K562 (cell line): Measurements from ENCODE around the gene CHST2. TPM values are rescaled to one million over a fixed set of nuclear protein-coding genes. Genes with fewer than 3 reads are reported as not detected.

Source experiments
- ATAC-seq: fragments of 200-7000 bp; cut with Tn5 transposase; 3 replicates; pipeline ENCODE4 v1.9.1; 2020; ENCODE audit warnings: moderate library complexity
- BruUV-seq: library from RNA; stranded (reverse); fragments of 400-500 nt; replicated peaks from 2 replicates; lab custom pipeline; 2021; lab: Mats Ljungman, UMichigan
- CTCF ChIA-PET: fragments of 300-600 bp; formaldehyde crosslinking; extraction: SDS; loops from one replicate; lab custom pipeline; 2021; ENCODE audit warnings: low intra/inter-chr PET ratio; lab: Yijun Ruan, JAX
- POLR2A ChIA-PET: fragments of 300-600, 350-650 bp; sonication (Branson Sonifier 250); formaldehyde crosslinking; extraction: SDS; loops from one replicate; lab custom pipeline; 2021; ENCODE audit warnings: antibody characterized with exemption, inconsistent platforms; lab: Yijun Ruan, JAX
- DNase-seq, 4 experiments: peaks; one replicate each; pipeline versions ENCODE4 v3.0.0 to v3.0.0-alpha.2; 2011 to 2018; ENCODE audit warnings: low spot score in 3 of 4, mixed read lengths in 3 of 4; ENCODE audit errors: extremely low read depth in 1 of 4
- FAIRE-seq: peaks from 2 replicates; lab custom pipeline; 2011; peaks lifted over from hg19 to GRCh38; lab: Jason Lieb, UNC
- H2AFZ ChIP-seq: 2 replicates; pipeline ENCODE4 v1.6.0; 2011; ENCODE audit warnings: low read depth, low read length, control low read depth, inconsistent platforms
- H3K27ac ChIP-seq: fragments of 200-600 bp; 3 replicates; pipeline ENCODE4 v1.8.0; 2011; ENCODE audit warnings: low read depth, mild to moderate bottlenecking, control low read depth, inconsistent platforms, low read length, moderate library complexity, mixed read lengths; ENCODE audit errors: extremely low read depth
- H3K27me3 ChIP-seq, 2 experiments: fragments of 300-600 bp in 1 of 2; 2 replicates in 1 of 2; 3 replicates in 1 of 2; pipeline versions ENCODE4 v1.6.0 to v1.8.0; 2011; ENCODE audit warnings: inconsistent platforms in 2 of 2, low read length in 2 of 2, mild to moderate bottlenecking in 1 of 2, mixed read lengths in 1 of 2, moderate library complexity in 1 of 2; ENCODE audit not compliant: control insufficient read depth in 2 of 2, insufficient read depth in 2 of 2
- H3K36me3 ChIP-seq: fragments of 300-600 bp; 3 replicates; pipeline ENCODE4 v1.8.0; 2011; ENCODE audit warnings: mild to moderate bottlenecking, low read length, inconsistent platforms; ENCODE audit not compliant: control insufficient read depth, insufficient read depth
- H3K4me1 ChIP-seq, 2 experiments: fragments of 200-600 bp in 1 of 2; replicated peaks in 1 of 2; 2 replicates in 1 of 2; 3 replicates in 1 of 2; pipeline versions ENCODE4 v1.5.1 to v1.8.0; 2011; ENCODE audit warnings: inconsistent platforms in 2 of 2, low read length in 2 of 2, mild to moderate bottlenecking in 1 of 2, mixed read lengths in 1 of 2, moderate library complexity in 1 of 2; ENCODE audit not compliant: control insufficient read depth in 2 of 2, insufficient read depth in 2 of 2
- H3K4me2 ChIP-seq: 2 replicates; pipeline ENCODE4 v1.6.1; 2011; ENCODE audit warnings: low read length, control low read depth, inconsistent platforms, mixed read lengths; ENCODE audit not compliant: insufficient read depth
- H3K4me3 ChIP-seq: fragments of 200-600 bp; sonication (generic), shearing (Covaris generic); 2 replicates; pipeline ENCODE4 v1.5.1; 2016; ENCODE audit warnings: control low read depth, inconsistent platforms
- H3K79me2 ChIP-seq: fragments of 200-600 bp; 3 replicates; pipeline ENCODE4 v1.8.0; 2011; ENCODE audit warnings: low read length, inconsistent platforms; ENCODE audit not compliant: control insufficient read depth, insufficient read depth
- H3K9ac ChIP-seq, 2 experiments: 2 replicates each; pipeline versions ENCODE4 v1.6.0 to v1.6.1; 2011; ENCODE audit warnings: low read depth in 2 of 2, low read length in 2 of 2, control low read depth in 1 of 2, inconsistent platforms in 1 of 2, mild to moderate bottlenecking in 1 of 2, mixed read lengths in 1 of 2; ENCODE audit not compliant: insufficient read depth in 1 of 2
- H3K9me1 ChIP-seq: one replicate; pipeline ENCODE4 v1.6.0; 2011; ENCODE audit warnings: inconsistent platforms, mild to moderate bottlenecking, low read length, moderate library complexity; ENCODE audit not compliant: control insufficient read depth, insufficient read depth
- H3K9me3 ChIP-seq: replicated peaks from 2 replicates; pipeline ENCODE4 v1.5.1; 2011; ENCODE audit warnings: low read depth, low read length, inconsistent platforms; ENCODE audit not compliant: control insufficient read depth, insufficient read depth
- H4K20me1 ChIP-seq: replicated peaks from 2 replicates; pipeline ENCODE4 v1.6.1; 2011; ENCODE audit warnings: low read length, inconsistent platforms, mixed read lengths; ENCODE audit not compliant: control insufficient read depth, insufficient read depth
- DDX20 ChIP-seq: fragments of 450-650 bp; IDR thresholded peaks from 2 replicates; pipeline ENCODE4 v1.6.1; 2016; ENCODE audit warnings: missing genetic modification characterization, low read depth, mild to moderate bottlenecking, missing compliant biosample characterization, moderate library complexity
- HBP1 ChIP-seq: fragments of 450-650 bp; formaldehyde crosslinking; IDR thresholded peaks from 2 replicates; pipeline ENCODE4 v1.4.0; 2022; ENCODE audit warnings: missing genetic modification characterization
- MEIS2 ChIP-seq: fragments of 450-650 bp; IDR thresholded peaks from 2 replicates; pipeline ENCODE4 v1.6.1; 2014; ENCODE audit warnings: mild to moderate bottlenecking; ENCODE audit not compliant: partially characterized antibody
- MYNN ChIP-seq, 2 experiments: sonication (generic); formaldehyde crosslinking in 1 of 2; IDR thresholded peaks; 2 replicates each; pipeline versions ENCODE4 v1.5.0 to v1.6.1; 2016 to 2020; ENCODE audit warnings: antibody characterized with exemption in 1 of 2, missing genetic modification reagents in 1 of 2
- RCOR1 ChIP-seq, 2 experiments: IDR thresholded peaks; 2 replicates each; pipeline ENCODE4 v1.6.1; 2012; ENCODE audit warnings: low read depth in 2 of 2, low read length in 2 of 2, borderline replicate concordance in 1 of 2, improper control_type of control experiment in 1 of 2
- SLC30A9 ChIP-seq: fragments of 250-450 bp; sonication (Bioruptor Pico); IDR thresholded peaks from 2 replicates; pipeline ENCODE4 v1.8.0; 2022; ENCODE audit warnings: mild to moderate bottlenecking, moderate library complexity
- SMARCC2 ChIP-seq: fragments of 450-650 bp; IDR thresholded peaks from 2 replicates; pipeline ENCODE4 v1.6.1; 2017; ENCODE audit warnings: antibody characterized with exemption, moderate library complexity, mild to moderate bottlenecking, low read depth
- TAL1 ChIP-seq: fragments of 450-650 bp; IDR thresholded peaks from 2 replicates; pipeline ENCODE4 v1.6.1; 2016; ENCODE audit warnings: mild to moderate bottlenecking
- ZFX ChIP-seq: sonication (generic); formaldehyde crosslinking; IDR thresholded peaks from 2 replicates; pipeline ENCODE4 v1.8.0; 2022; ENCODE audit warnings: mild to moderate bottlenecking, missing genetic modification reagents, moderate library complexity
- ZNF395 ChIP-seq: fragments of 200-800 bp; sonication (Bioruptor generic); IDR thresholded peaks from 2 replicates; pipeline ENCODE4 v1.6.1; 2017; ENCODE audit warnings: missing genetic modification characterization, missing compliant biosample characterization
- WGBS: fragments of 100-300 bp; shearing (Covaris generic); methylation state at CpG from one replicate; pipeline ENCODE4 v1.1.6; 2016; ENCODE audit warnings: low coverage, mixed read lengths; ENCODE audit not compliant: insufficient coverage; ENCODE audit errors: missing lambda C conversion rate; 5-methylcytosine and 5-hydroxymethylcytosine counted together
- in situ Hi-C: fragments of 300-500 bp; cut with MboI; formaldehyde crosslinking; loops from 4 replicates; pipeline ENCODE4 v1.15.0; 2018; ENCODE audit warnings: inconsistent platforms, mixed read lengths
- intact Hi-C: fragments of 100-400 bp; cut with micrococcal nuclease; formaldehyde crosslinking; loops from 2 replicates; pipeline ENCODE4 v1.14.2; 2022
- polyA plus RNA-seq, 8 experiments: library from polyadenylated mRNA; depleted of rRNA in 4 of 8; stranded (reverse) in 5 of 8; unstranded in 3 of 8; fragments of >200 nt; fragmentation: Nextera tagmentation in 2 of 8; fragmentation: Illumina TruSeq in 1 of 8; extraction: Ambion mirVana in 2 of 8; extraction: Trizol in 1 of 8; gene quantifications; 2 replicates each; pipeline versions ENCODE4 v1.2.1 to v1.2.3, GENCODE V29; 2011 to 2014; ENCODE audit warnings: inconsistent platforms in 1 of 8, missing spikeins in 1 of 8
- total RNA-seq, 7 experiments: library from RNA; depleted of rRNA in 6 of 7; stranded (reverse); fragments of >200 nt in 6 of 7; fragmentation: Illumina TruSeq in 2 of 7; extraction: Trizol in 2 of 7; gene quantifications; 2 replicates each; pipeline versions ENCODE4 v1.2.1 to v1.2.3, GENCODE V29; 2011 to 2021; ENCODE audit warnings: low replicate concordance in 1 of 7
- TF ChIP-seq, protein P1 (sequence below): fragments of 250-450 bp; sonication (Bioruptor Pico); IDR thresholded peaks from 2 replicates; pipeline ENCODE4 v1.8.0; 2021; ENCODE audit warnings: borderline replicate concordance, mild to moderate bottlenecking, moderate library complexity; ENCODE audit not compliant: poor library complexity, severe bottlenecking
- TF ChIP-seq, protein P2 (sequence below), 2 experiments: fragments of 150-350 bp in 1 of 2; IDR thresholded peaks; 2 replicates each; pipeline ENCODE4 v1.6.1; 2012 to 2016; ENCODE audit warnings: low read depth in 2 of 2, low read length in 2 of 2, mild to moderate bottlenecking in 1 of 2, moderate library complexity in 1 of 2

Gene CHST2
- total and polyA plus RNA-seq, 9 of the 15 experiments (the other 6 are each of a cell fraction or from before 2014, with no cell fraction given), result 3.4 to 60.3 (median 13.9) TPM

DNA sequence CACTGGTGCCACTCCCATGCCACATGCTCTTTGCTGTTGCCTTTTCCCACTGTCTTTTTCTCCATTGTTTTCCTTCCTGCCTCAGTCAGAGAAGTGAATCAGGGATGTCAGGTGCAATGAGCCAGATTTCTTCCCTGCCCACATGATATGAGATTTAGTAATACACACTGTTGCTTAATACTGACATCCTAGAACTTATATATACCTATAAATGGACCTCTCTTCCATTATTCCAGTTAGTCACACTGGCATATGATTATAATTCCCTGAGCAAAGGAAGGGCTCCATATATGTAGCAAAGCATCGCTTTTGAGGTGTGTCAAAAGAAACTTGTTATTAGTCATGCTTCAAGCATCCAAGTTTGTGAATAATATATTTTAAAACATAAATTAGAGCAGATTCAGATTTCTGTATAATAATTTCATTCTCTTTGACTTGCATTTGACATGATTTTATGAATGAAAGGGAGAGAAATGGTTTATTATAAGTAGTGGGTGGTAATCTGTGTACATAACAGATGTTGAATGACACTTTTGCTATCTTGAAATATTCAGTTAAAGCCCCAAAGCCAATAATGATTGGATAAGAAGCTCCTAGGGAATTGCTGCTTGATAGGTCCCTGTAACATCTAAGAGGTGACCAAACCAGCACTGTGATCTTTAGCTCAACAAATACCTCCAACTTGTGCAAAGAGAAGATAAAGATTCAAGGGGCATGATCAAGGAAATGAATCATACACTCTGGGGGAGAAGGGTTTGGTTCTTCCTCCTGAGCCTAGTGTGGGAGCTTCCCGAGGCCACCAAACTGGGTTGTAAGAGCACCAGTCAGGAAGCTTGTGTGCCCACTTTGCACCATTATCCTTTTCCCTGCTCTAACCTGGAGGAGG lies 48.6 kb downstream of the CHST2 start:
- POLR2A ChIA-PET, result interaction anchor here (0.5 to 0.8 kb wide), 3 partner anchors 30 to 103 kb away, joined by 3 read pairs; no protein-coding TSS in a partner anchor
- in situ Hi-C loops, result no loop called here
- peak overlapping the region; percentile 71; the same call in 2 of the 3 replicates for H3K27ac ChIP-seq
- TF ChIP-seq ZNF395 (CRISPR knock-in tag) (peak; percentile 70; the same call in 1 of the 2 replicates), SLC30A9 (CRISPR knock-in tag) (no peak), RCOR1 (IDR thresholded peaks at IDR 0.05; ENCODE audit: borderline replicate concordance in 1 of 2, low read depth in 2 of 2, low read length in 2 of 2) (peak in 1 of 2 experiments; percentile 76; a peak in 1 of 4 replicates), MEIS2 (peak; percentile 36), HBP1 (no peak), SMARCC2 (peak; percentile 86), MYNN (IDR thresholded peaks at IDR 0.05) (peak; percentile 88), MYNN (CRISPR knock-in tag; IDR thresholded peaks at IDR 0.05) (no peak), TAL1 (peak; percentile 79), ZFX (CRISPR knock-in tag) (no peak), DDX20 (tag) (no peak)
- TF ChIP-seq, protein P1, sequence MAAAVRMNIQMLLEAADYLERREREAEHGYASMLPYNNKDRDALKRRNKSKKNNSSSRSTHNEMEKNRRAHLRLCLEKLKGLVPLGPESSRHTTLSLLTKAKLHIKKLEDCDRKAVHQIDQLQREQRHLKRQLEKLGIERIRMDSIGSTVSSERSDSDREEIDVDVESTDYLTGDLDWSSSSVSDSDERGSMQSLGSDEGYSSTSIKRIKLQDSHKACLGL (CRISPR knock-in tag), result no peak
- TF ChIP-seq, protein P2, sequence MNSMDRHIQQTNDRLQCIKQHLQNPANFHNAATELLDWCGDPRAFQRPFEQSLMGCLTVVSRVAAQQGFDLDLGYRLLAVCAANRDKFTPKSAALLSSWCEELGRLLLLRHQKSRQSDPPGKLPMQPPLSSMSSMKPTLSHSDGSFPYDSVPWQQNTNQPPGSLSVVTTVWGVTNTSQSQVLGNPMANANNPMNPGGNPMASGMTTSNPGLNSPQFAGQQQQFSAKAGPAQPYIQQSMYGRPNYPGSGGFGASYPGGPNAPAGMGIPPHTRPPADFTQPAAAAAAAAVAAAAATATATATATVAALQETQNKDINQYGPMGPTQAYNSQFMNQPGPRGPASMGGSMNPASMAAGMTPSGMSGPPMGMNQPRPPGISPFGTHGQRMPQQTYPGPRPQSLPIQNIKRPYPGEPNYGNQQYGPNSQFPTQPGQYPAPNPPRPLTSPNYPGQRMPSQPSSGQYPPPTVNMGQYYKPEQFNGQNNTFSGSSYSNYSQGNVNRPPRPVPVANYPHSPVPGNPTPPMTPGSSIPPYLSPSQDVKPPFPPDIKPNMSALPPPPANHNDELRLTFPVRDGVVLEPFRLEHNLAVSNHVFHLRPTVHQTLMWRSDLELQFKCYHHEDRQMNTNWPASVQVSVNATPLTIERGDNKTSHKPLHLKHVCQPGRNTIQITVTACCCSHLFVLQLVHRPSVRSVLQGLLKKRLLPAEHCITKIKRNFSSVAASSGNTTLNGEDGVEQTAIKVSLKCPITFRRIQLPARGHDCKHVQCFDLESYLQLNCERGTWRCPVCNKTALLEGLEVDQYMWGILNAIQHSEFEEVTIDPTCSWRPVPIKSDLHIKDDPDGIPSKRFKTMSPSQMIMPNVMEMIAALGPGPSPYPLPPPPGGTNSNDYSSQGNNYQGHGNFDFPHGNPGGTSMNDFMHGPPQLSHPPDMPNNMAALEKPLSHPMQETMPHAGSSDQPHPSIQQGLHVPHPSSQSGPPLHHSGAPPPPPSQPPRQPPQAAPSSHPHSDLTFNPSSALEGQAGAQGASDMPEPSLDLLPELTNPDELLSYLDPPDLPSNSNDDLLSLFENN (IDR thresholded peaks at IDR 0.05; ENCODE audit: low read depth in 2 of 2, low read length in 2 of 2), result peak in 1 of 2 experiments; percentile 77; a peak in 1 of 4 replicates

More for the DNA sequence above, 48.6 kb downstream of the CHST2 start:
- H3K9me1 ChIP-seq, result no peaks in the 10 kb centered on the region
- CTCF ChIA-PET, result no interaction called here
- peak; percentile 62 to 85 (median 72) for DNase-seq
- BruUV-seq, result no TSS peak
- peaks cover 1% of the 10 kb centered on the region; the same call in 1 of the 2 replicates for H3K9me3 ChIP-seq
- H4K20me1 ChIP-seq, result no peaks in the 10 kb centered on the region
- WGBS, result 24% methylated on average over 2 of the region's 2 CpGs
- peak overlapping the region; percentile 20 to 21; a peak in 2 of 4 replicates for H3K9ac ChIP-seq
- peaks cover 15 to 61% of the 10 kb centered on the region in 2 experiments; a peak in 4 of 5 replicates for H3K4me1 ChIP-seq
- ATAC-seq, result peak; percentile 77
- peak; percentile 92 for FAIRE-seq
- H3K36me3 ChIP-seq, result no peaks in the 10 kb centered on the region
- H2AFZ ChIP-seq, result peak overlapping the region; percentile 80
- H3K27me3 ChIP-seq, result no peaks in the 10 kb centered on the region
- H3K4me3 ChIP-seq, result no peak overlapping the region
- no peaks in the 10 kb centered on the region for H3K79me2 ChIP-seq
- intact Hi-C loops, result no loop called here
- H3K4me2 ChIP-seq, result peak overlapping the region; percentile 47
